NK-92 treated with Interleukin-12 subunit alpha and Interleukin-12 subunit beta, amount 100 ng/mL, for 24 hours (cell line): ENCODE data around the gene PLCL1.

ENCODE experiments used
- DNase-seq: peaks from one replicate; lab custom pipeline; 2025; lab: John Stamatoyannopoulos, UW

PLCL1 gene

DNA sequence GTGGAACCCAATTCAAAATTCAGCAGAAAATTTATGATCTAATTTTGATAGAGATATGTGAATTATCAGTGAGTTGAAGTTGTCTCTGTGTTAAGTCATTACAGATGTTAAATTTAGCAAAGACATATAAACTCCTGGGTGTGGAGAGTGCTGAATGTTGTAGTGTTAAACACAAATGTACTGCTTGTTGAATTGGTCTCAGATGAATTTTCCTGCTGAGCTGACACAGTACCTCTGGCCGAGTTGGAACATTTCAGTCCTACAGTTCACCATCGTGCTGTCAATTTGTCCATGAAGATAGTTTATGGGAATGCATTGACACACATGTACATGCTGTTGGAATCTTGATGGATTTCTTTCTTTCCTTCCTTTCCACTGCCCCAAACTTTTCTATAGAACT lies 255.9 kb downstream of the PLCL1 start:
- no peak for DNase-seq

DNA sequence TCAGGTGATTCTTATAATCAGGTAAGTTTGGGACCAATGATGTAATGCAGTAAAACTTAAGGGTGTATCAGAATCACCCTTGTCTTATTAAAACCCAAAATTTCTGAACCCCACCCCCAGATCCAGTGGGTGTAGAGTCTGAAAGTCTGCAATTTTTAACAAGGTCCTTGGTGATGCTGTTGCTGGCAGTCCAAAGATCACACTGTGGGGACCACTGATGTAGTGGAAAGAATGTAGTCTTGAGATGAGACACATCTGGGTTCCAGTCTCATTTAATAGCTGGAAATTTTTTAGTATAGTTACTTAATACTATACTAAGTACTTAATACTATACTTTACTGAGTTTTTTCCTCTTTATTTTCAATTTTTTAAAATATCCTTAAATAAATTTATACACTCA lies 258.4 kb downstream of the PLCL1 start:
- no peak for DNase-seq

DNA sequence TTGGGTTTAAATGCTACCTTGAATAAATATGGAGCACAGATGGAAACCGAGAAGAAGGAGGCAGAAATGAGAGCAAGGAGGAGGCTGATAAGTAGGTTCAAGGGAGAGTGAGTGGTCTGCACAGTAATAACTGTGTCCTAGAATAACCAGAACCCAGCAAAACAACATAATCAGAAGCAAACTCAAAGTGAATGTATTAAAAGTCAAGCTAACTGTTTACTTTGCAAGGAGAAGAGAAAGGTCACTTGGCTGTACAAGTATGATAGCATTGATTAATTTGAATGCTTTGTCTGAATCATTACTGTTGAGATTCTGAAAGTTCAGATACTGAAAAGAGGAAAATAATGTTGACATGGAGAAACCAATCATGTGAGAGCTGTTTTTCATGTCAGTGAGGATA lies 258.8 kb downstream of the PLCL1 start:
- no peak for DNase-seq

DNA sequence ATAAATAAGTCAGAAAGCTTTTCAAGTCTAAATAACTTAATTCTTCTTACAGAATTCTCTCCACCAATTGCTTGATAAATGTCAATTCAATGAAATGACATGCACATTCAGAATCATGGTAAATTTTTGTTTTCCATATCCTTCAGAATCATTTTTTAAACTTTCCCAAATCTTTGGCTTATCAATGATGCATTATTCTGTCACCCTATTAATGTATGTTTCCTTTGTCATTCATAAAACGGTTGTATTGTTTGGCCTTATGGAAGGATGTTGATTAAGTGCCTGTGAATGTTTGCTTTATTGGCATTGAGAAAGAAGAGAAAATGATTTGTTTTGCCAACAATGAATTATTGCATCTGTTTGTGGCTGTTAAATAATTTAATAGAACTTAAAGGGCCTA lies 260.9 kb downstream of the PLCL1 start:
- DNase-seq, result no peak

DNA sequence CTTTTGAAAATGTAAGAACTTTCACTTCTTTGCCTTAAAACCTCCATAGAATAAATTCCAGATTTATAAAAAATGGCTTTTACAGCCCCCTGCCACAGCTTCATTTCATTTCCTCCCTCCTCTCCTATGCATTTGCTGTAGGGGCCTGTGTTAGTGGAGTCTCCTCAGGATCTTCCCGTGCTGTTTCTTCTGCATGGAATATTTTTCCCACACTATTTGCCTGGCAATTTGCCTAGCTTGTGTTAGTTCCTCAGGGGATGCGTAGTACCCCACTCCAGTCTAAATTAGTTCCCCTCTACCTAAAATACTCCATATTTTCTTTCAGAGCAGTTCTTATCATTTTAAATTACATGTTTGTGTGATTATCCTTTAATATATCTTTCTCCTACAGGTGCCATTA lies 262.2 kb downstream of the PLCL1 start:
- DNase-seq, result no peak

DNA sequence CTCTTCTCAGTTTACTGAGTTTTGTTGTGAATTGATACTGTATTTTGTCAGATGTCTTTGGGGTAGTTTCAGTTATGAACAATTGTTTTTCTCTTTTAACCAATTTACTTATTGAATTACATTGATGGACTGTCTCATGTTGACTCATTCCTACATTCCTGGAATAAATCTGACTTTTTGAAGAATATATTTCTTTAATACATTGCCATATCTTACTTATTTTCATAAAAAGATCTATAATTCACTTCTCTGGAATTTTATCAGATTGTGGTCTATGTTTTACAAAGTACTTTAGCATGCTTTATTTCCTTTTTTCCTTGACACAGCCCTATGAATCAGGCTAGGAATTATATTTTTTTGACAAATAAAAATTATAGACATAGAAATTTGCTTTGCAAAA lies 268.3 kb downstream of the PLCL1 start:
- DNase-seq, result no peak

DNA sequence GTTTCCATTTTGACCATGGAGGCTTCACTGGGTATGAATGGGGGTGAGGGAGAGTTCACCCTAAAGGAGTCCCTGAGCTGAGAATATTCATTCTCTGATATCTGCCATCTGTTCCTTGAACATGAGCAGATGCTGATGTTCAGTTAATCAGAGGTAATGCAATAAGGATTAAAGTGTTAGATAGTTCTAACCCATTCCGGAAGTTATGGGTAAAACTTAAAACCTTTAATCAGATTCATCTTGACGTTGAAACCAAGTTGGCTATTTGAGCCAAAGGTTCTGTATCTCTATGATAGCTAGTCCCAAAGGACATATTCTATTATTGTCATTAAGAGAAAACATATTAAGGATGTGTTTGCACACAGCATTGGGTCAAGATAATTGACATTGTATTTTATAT lies 268.9 kb downstream of the PLCL1 start:
- DNase-seq, result no peak

DNA sequence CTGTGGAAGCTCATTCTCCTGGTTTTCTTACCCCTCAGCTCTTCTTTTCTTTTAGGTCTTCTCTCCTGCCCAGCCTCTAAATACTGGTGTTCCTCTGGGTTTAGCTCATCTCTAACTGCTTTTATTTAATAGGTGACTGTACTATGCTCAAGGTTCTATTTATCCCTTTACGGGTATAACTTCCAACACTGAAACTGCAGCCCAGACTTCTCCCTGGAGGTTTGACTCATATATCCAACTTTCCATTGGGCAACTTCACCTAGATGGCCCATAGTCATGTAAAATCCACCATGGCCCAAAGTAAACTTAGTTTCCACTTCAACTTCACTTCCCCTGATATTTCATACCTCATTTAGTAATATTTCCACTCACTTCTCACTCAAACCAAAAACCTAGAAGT lies 273.1 kb downstream of the PLCL1 start:
- DNase-seq, result no peak

DNA sequence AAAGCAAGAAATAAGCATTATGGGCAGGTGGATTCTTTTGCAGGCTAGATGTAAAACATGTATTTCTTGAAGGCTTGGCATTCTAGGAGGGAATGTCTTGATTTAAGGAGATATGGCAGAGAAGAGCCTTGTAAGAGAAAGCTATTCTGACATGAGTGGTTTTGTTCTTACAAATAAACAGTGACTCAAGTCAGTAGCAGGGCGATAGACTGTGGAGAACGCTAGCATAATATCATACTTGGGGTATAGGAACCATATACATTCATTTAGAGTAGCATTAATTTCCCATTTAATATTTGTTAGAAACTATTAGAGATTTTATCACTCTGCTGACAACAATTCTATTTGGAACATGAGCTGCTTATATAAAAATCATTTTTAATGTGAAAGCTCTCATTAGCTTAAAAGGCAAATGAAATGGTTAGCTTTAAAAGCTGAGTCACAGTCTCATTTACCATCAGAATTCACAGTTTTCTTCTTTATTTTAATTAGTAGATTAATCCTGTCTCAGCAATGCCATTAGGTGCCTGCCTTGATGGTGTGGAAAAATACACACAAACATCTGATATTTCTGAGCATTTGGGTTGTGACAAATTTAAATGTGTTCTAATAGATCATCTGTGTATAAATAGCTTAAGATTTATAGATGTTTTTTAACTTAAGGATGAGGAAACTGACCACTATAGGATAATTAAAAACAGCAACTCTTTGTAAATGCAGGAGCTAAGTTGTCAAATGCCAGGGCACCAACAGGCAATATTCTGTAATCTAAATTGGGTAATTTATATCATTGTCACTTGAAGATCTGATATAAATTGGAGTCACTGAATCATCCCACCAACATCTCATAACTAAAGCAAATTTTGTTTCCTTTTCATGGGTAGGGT lies 276.7 kb downstream of the PLCL1 start:
- DNase-seq, result no peak

DNA sequence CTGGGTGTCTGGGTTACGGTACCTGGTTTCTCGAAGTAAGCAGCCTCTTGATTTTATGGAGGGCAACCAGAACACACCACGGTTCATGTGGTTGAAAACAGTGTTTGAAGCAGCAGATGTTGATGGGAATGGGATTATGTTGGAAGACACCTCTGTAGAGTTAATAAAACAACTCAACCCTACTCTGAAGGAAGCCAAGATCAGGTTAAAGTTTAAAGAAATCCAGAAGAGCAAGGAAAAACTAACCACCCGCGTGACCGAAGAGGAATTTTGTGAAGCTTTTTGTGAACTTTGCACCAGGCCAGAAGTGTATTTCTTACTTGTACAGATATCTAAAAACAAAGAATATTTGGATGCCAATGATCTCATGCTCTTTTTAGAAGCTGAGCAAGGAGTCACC lies 279.8 kb downstream of the PLCL1 start:
- no peak for DNase-seq

DNA sequence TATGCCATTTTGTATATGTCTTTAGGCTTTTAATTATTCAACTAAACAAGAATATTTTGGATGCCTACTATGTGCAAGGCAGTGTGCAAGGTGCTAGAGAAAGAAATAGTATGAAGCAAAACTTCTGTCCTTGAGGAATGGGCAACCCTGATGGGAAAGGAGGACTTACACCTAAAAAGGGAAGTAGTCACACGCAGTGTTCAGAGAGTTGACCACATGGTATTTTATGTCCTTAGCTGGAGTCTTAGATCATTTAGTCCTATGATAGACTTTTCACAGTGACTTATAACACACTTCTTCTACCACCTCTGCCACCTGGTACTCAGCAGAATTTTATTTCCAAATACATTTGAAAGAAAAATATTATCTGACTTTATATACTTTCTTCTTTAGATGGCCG lies 291.6 kb downstream of the PLCL1 start:
- no peak for DNase-seq

DNA sequence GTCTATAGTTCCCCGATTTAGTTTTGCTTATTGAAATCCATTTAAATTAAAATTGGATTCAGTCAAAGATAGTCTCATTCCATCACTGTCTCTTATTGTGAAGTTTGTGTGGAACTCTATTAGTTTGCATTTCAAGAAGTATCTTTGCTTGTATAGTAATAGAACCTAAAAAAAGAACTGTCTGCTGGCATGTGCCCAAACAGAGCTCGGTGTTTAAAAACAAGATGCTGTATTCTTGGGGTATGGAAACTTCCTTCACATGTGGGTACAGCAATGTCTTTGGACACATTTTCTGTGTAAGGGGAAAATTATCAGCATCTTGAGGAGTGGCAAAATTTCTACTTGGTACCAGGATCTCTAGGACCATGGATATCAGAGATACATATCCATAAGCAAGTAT lies 292.6 kb downstream of the PLCL1 start:
- no peak for DNase-seq

DNA sequence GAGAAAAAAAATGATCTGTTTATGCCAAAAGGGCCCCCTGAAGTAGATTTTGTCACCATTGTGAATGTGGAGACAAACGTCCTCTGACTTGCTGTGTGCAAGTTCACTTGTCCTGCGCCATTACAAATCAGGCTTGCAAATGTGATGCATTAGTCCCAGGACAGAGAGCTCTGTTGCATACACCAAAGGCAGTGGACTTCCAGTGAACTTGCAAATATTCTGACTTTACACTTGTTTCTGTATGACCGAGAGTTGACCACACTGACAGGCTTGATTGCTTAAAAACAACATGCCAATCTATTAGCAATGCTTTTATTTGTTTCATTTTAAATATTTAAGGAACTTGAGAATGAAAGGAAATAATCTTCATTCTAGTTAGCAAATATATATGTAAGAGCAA lies 293.2 kb downstream of the PLCL1 start:
- no peak for DNase-seq

DNA sequence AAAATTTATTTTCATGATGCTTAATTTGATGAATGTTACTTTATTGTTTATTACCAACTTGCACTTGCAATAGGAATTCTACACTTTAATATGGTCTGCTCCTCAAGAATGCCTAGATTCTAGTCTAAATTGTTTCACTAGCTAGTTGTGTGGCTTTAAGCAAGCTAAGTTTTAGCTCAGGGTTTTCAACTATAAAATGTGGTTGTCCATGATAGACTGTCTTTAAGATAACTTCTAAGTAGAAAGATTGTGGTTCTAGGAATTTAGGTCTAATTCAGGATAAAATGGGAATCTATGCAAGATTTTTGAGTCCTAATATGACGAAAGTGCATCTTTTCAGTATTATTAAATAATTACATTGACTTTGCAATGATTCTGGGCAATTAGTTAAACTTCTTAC lies 294.0 kb downstream of the PLCL1 start:
- DNase-seq, result no peak

DNA sequence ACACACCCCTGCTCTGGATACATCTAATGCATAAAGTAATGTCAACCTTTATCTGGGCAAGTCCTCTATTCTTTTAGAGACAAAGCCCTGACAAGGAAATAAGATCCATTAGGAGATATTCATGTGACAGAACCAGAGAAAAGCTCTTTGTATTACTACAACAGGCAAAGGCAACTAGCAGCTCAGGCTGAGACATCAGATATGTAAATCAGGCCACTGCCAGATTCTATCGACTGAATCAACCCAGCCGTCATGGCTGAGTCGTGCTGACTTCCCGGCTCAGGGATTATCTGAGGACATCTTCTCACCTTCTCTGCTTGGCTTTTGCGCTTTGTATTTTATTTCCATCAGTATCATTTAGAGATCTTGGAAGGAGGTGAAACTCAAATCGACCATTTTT lies 294.5 kb downstream of the PLCL1 start:
- no peak for DNase-seq

DNA sequence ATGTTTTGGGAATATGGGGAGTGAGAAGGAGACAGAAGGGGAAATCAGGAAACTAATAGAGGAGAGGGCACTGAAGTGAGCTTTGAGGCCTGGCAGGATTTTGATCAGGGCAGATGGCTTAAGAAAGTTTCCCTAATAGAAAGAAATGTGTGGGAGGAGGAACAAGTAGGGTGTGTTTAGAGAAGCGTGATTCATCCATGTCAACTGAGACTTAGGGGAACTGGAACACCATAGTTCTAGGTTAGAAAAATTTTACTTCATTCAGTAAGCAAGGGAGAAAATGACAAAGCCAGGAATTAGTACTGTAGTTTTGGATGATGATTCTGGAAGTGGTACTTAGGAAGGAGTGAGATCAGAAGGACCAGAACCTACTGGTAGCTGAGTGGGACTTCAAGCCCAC lies 296.0 kb downstream of the PLCL1 start:
- no peak for DNase-seq

DNA sequence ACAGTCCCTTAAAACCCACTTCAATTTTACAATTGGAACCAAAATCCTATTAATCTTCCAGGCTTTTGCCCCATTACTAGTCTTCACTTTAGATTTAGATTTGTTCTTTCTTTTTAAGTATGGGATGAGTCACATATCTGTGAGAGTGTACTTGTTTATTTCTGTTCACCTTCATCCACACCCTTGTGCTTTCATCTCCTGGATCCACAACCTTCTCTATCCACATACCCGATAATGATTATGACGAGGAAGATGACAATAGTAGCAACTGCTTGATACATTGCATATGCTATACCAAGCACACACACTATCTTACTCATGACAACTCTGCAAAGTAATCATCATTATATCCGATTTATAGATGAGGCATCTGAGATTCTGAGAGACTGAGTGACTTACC lies 297.3 kb downstream of the PLCL1 start:
- DNase-seq, result no peak

DNA sequence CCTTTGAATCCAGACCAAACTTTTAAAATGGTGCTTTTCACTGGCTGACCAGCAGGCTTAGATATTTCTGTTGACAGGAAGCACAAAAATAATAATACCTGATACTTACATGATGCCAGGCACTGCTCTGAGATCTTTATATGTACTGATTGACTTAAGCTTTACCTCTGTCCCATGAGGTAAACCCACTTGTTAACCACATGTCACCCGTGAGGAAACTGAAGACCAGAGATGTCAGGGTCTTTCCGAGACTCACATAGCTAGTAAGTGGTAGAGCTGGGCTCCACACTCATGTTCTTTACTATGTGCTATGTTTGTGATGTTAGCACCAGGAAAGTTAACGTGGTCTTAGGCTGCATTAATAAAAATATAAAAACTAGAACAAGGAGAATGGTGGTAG lies 297.7 kb downstream of the PLCL1 start:
- DNase-seq, result no peak

DNA sequence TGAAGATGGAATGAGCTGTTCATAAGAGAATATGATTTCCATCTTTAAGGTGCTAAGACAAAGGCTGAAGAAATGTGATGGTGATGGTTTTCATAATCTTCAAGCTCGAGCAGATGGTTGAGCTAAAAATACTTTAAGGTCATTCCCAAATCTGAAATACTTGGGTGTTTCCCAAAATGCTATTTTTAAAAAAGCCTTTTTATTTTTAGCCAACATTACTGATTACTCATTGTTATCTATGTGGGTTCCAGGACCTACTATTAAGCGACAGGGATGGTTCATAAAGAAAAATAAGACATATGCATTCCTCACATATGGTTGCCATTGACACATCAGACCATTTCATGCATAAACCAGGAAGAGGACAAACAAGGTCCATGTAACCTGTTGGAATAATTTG lies 298.5 kb downstream of the PLCL1 start:
- DNase-seq, result no peak

DNA sequence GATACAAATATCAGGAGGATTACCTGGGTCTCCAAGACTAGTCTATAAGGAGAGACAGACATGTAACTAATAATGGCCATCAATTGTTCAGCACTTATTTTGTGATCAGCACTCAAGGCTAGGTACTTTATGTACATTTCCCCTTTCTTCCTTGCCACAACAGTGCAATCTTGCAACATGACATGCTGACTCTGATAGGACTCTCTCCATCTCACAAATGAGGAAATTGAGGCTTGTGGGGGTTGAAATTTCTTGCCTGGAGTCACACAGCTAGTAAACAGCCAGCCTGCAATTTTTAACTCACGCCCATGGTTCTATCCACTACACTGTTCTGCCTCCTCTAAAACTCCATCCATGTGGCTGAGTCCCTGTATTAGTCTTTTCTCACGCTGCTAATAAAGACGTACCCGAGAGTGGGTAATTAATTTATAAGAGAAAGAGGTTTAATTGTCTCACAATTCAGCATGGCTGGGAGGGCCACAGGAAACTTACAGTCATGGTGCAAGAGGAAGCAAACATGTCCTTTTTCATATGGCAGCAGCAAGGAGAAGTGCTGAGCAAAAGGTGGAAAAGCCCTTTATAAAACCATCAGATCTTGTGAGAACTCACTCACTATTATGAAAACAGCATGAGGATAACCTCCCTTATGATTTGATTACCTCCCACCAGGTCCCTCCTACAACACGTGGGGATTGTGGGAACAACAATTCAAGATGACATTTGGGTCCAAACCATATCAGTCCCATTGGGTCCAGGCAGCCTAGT lies 302.4 kb downstream of the PLCL1 start:
- no peak for DNase-seq

DNA sequence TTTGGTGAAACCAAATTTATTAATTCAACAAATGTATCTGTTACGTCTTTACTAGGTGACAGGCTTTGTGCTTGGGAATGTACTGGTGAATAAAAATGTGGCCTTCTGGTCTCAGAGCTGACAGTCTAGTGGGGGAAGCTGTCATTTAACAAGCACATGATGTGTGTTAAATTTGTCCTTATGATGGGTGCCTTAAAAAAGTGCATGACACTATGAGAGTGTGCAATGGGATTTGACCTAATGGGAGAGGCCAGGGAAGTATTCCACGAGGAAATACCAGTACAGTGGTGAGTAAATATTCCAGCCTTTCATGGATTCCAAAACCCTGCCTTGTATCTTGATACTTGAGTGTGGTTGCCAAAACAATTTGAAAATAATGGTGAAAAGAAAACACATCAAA lies 308.9 kb downstream of the PLCL1 start:
- DNase-seq, result no peak

DNA sequence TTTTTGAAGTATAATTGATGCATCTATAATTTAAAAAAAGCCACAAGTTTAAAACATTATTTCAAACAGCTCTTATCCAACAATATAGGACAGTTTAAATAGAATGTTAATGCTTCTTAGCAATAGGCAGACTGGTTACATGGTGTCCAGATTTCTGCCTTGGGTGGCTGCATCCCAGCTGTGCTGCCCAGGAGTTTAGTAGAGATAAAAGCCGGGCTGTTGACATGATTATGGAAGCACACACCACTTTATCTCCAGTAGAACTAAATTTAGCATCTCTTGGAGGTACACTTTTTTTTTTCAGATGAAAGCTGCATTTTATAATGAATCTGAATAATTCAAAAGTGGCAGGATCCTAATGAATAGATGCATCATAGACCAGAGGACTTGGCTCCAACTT lies 309.7 kb downstream of the PLCL1 start:
- DNase-seq, result no peak

DNA sequence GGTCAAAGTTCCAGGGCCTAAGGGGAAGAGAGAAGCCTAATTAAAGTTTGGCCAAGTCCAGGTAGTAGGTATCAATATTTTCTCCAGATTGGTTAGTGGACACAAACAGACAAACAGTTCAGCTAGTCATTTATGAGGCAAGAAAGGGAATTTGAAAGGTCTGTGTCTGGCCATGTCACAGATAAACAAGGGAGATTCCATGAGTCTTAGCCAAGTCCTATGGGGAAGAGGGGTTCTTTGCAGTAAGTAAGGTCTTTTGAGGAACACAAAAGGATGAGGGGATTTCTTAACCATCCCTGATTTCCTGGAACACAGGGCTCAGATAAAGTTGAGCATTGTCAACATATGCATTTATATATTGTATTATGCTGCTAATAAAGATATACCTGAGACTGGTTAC lies 310.8 kb downstream of the PLCL1 start:
- DNase-seq, result no peak

DNA sequence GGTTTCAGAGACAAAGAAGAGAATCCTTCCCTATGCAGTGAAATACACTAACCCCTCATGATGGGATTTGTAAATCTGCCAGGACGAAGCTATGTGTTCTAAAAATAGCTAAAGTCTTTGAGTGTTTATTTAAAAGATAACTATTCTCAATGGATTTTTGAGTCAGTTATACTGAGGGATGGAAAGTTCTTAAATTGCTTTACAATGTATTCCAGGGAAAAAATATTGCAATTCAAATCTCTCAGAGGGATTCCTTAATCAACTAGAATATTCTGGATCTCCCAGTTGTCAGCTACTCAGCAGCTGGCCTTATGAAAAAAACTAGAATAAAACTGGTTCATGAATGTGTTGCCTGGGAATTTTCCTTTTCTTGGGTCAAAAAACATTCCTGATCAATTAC lies 312.4 kb downstream of the PLCL1 start:
- no peak for DNase-seq
